Lower lobe of right lung (tissue), 2 donors: Measurements from ENCODE around the gene KIAA1549. TPM values are rescaled to one million over a fixed set of nuclear protein-coding genes. Genes with fewer than 3 reads are reported as not detected.

ENCODE experiments used
- ATAC-seq, 2 donors: fragments of 200-7000 bp; cut with Tn5 transposase; one replicate each; pipeline ENCODE4 v1.9.1; 2020 to 2022; ENCODE audit warnings: mild to moderate bottlenecking in 2 of 2, moderate library complexity in 2 of 2
- DNase-seq: peaks from one replicate; pipeline ENCODE4 v3.0.0-alpha.2; 2020
- H3K27ac ChIP-seq: fragments of 200-600 bp; one replicate; pipeline ENCODE4 v1.8.0; 2022
- H3K27me3 ChIP-seq: fragments of 200-600 bp; one replicate; pipeline ENCODE4 v1.8.0; 2022; ENCODE audit warnings: low read depth
- H3K36me3 ChIP-seq: fragments of 200-600 bp; one replicate; pipeline ENCODE4 v1.8.0; 2022; ENCODE audit warnings: mild to moderate bottlenecking
- H3K4me1 ChIP-seq: fragments of 200-600 bp; one replicate; pipeline ENCODE4 v1.8.0; 2022
- H3K4me3 ChIP-seq: fragments of 200-600 bp; one replicate; pipeline ENCODE4 v1.8.0; 2022; ENCODE audit warnings: mild to moderate bottlenecking
- H3K9me3 ChIP-seq: fragments of 200-600 bp; one replicate; pipeline ENCODE4 v1.8.0; 2022
- CTCF ChIP-seq: fragments of 200-600 bp; IDR thresholded peaks from one replicate; pipeline ENCODE4 v1.8.0; 2022; ENCODE audit warnings: antibody characterized with exemption, mild to moderate bottlenecking
- intact Hi-C: fragments of 100-400 bp; cut with DNase I; formaldehyde crosslinking; loops from one replicate; pipeline ENCODE4 v1.11.0; 2022
- total RNA-seq: library from RNA; stranded (reverse); fragmentation: NEBNext Ultra II Directional; extraction: Animal tissue kit (Norgen Biotek cat#: 25700); gene quantifications from one replicate; pipeline ENCODE4 v1.2.1, GENCODE V29; 2021
- donor health status: DM: no; HTN: yes; CAD: no; lungs with severe emphysema.

The KIAA1549 gene
- total RNA-seq, 1 donor from 2014 or later, result 5.3 TPM

- H3K27me3 ChIP-seq, result no peaks in the 10 kb centered on the region
- H3K4me3 ChIP-seq, result no peak overlapping the region
- no peaks in the 10 kb centered on the region for H3K4me1 ChIP-seq
- ATAC-seq (no peak), DNase-seq (no peak)
- intact Hi-C loops, result no loop called here
- H3K9me3 ChIP-seq, result no peaks in the 10 kb centered on the region
- no peak overlapping the region for H3K27ac ChIP-seq
- TF ChIP-seq CTCF, result no peak
- peaks cover 6% of the 10 kb centered on the region for H3K36me3 ChIP-seq
These were observed 101.8 kb downstream of the KIAA1549 start for GRCh38 chr7:138879356-138879755.

- ATAC-seq (no peak), DNase-seq (no peak)
- Histone ChIP-seq H3K27me3 (no peaks in the 10 kb centered on the region), H3K27ac (no peak overlapping the region), H3K4me1 (no peaks in the 10 kb centered on the region), H3K9me3 (no peaks in the 10 kb centered on the region), H3K4me3 (no peak overlapping the region), H3K36me3 (peaks cover 6% of the 10 kb centered on the region)
- intact Hi-C loops, result no loop called here
- no peak for TF ChIP-seq CTCF
These were observed 102.3 kb downstream of the KIAA1549 start for GRCh38 chr7:138878856-138879255.

GRCh38 chr7:138878051-138878450 is 103.1 kb downstream of the KIAA1549 start:
- DNase-seq (no peak), ATAC-seq (no peak)
- no peaks in the 10 kb centered on the region for H3K9me3 ChIP-seq

GRCh38 chr7:138876326-138876725 is 104.9 kb downstream of the KIAA1549 start:
- intact Hi-C loops, result no loop called here
- Histone ChIP-seq H3K9me3 (no peaks in the 10 kb centered on the region), H3K4me1 (no peaks in the 10 kb centered on the region), H3K27me3 (no peaks in the 10 kb centered on the region), H3K36me3 (peaks cover 6% of the 10 kb centered on the region), H3K4me3 (no peak overlapping the region), H3K27ac (no peak overlapping the region)
- DNase-seq (no peak), ATAC-seq (no peak)
- TF ChIP-seq CTCF, result no peak

More at GRCh38 chr7:138878051-138878450, 103.1 kb downstream of the KIAA1549 start:
- Histone ChIP-seq H3K4me3 (no peak overlapping the region), H3K4me1 (no peaks in the 10 kb centered on the region), H3K36me3 (peaks cover 6% of the 10 kb centered on the region), H3K27me3 (no peaks in the 10 kb centered on the region), H3K27ac (no peak overlapping the region)
- TF ChIP-seq CTCF, result no peak
- intact Hi-C loops, result no loop called here

GRCh38 chr7:138875794-138876193 is 105.4 kb downstream of the KIAA1549 start:
- no peaks in the 10 kb centered on the region for H3K4me1 ChIP-seq
- H3K4me3 ChIP-seq, result no peak overlapping the region
- intact Hi-C loops, result no loop called here
- H3K27ac ChIP-seq, result no peak overlapping the region
- no peaks in the 10 kb centered on the region for H3K9me3 ChIP-seq
- no peak for DNase-seq
- no peak for TF ChIP-seq CTCF
- H3K36me3 ChIP-seq, result peaks cover 10% of the 10 kb centered on the region
- no peaks in the 10 kb centered on the region for H3K27me3 ChIP-seq
- peak; percentile 35 to 52 for ATAC-seq
